ENCODE data around the gene MACROD2. TPM values are rescaled to one million over a fixed set of nuclear protein-coding genes. Genes with fewer than 3 reads are reported as not detected.

MACROD2 gene
- total and polyA plus RNA-seq, 2 experiments from 2014 or later, result 2.8 to 4.3 TPM

DNA sequence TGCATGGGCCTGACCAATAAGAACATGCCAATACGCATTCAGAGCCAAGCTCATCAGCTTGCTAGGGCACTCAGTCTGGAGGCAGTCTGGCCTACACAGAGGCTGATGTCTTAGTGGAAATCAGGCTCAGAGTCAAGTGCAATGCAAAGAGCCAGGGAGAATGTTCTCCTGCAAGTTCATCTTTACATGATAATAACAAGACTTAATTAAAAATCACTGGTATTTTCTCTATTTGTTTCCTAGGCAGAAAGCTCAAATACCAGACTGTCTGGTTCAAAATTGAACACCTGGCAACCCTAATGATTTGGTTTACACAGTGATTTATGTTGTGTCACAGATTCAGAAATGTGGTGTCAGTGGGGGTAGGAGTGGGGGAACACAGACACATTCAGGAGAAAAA lies 1031.4 kb downstream of the MACROD2 start (continued):
- TF ChIP-seq, protein P1, sequence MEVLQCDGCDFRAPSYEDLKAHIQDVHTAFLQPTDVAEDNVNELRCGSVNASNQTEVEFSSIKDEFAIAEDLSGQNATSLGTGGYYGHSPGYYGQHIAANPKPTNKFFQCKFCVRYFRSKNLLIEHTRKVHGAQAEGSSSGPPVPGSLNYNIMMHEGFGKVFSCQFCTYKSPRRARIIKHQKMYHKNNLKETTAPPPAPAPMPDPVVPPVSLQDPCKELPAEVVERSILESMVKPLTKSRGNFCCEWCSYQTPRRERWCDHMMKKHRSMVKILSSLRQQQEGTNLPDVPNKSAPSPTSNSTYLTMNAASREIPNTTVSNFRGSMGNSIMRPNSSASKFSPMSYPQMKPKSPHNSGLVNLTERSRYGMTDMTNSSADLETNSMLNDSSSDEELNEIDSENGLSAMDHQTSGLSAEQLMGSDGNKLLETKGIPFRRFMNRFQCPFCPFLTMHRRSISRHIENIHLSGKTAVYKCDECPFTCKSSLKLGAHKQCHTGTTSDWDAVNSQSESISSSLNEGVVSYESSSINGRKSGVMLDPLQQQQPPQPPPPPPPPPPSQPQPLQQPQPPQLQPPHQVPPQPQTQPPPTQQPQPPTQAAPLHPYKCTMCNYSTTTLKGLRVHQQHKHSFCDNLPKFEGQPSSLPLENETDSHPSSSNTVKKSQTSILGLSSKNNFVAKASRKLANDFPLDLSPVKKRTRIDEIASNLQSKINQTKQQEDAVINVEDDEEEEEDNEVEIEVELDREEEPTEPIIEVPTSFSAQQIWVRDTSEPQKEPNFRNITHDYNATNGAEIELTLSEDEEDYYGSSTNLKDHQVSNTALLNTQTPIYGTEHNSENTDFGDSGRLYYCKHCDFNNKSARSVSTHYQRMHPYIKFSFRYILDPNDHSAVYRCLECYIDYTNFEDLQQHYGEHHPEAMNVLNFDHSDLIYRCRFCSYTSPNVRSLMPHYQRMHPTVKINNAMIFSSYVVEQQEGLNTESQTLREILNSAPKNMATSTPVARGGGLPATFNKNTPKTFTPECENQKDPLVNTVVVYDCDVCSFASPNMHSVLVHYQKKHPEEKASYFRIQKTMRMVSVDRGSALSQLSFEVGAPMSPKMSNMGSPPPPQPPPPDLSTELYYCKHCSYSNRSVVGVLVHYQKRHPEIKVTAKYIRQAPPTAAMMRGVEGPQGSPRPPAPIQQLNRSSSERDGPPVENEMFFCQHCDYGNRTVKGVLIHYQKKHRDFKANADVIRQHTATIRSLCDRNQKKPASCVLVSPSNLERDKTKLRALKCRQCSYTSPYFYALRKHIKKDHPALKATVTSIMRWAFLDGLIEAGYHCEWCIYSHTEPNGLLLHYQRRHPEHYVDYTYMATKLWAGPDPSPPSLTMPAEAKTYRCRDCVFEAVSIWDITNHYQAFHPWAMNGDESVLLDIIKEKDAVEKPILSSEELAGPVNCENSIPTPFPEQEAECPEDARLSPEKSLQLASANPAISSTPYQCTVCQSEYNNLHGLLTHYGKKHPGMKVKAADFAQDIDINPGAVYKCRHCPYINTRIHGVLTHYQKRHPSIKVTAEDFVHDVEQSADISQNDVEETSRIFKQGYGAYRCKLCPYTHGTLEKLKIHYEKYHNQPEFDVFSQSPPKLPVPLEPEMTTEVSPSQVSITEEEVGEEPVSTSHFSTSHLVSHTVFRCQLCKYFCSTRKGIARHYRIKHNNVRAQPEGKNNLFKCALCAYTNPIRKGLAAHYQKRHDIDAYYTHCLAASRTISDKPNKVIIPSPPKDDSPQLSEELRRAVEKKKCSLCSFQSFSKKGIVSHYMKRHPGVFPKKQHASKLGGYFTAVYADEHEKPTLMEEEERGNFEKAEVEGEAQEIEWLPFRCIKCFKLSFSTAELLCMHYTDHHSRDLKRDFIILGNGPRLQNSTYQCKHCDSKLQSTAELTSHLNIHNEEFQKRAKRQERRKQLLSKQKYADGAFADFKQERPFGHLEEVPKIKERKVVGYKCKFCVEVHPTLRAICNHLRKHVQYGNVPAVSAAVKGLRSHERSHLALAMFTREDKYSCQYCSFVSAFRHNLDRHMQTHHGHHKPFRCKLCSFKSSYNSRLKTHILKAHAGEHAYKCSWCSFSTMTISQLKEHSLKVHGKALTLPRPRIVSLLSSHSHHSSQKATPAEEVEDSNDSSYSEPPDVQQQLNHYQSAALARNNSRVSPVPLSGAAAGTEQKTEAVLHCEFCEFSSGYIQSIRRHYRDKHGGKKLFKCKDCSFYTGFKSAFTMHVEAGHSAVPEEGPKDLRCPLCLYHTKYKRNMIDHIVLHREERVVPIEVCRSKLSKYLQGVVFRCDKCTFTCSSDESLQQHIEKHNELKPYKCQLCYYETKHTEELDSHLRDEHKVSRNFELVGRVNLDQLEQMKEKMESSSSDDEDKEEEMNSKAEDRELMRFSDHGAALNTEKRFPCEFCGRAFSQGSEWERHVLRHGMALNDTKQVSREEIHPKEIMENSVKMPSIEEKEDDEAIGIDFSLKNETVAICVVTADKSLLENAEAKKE (CRISPR knock-in tag; IDR thresholded peaks at IDR 0.05), result no peak
- TF ChIP-seq EZH2phosphoT487 (IDR thresholded peaks at IDR 0.05; ENCODE audit: unreplicated experiment) (no peak), STAT1 (IDR thresholded peaks at IDR 0.05; ENCODE audit: unreplicated experiment) (no peak), EZH2 (IDR thresholded peaks at IDR 0.05; ENCODE audit: low read depth, unreplicated experiment) (no peak), CREB1 (CRISPR knock-in tag; IDR thresholded peaks at IDR 0.05; ENCODE audit: low read depth) (no peak), JUNB (IDR thresholded peaks at IDR 0.05; ENCODE audit: unreplicated experiment) (no peak)

DNA sequence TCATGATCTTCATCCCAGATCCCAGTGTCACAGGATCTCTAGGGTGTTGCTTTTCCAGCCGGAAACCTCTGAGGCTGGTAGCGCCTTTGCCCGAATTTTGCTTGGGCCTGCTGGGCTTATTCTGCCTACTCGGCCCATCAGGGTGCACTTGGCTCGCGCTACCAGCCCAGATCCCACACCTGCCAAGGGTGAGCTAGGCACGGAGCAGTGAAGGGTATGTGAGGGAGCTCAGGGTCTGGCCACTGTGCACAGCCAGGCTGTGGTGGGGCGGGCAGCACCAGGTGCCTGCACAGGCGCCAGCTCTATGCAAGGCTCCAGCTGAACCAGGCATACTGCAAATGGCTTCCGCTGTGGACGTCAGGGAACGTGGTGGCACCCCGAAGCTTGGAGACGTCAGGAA lies 1035.5 kb downstream of the MACROD2 start:
- Mint-ChIP-seq H3K9me3 (no peaks in the 10 kb centered on the region), H3K4me1 (no peaks in the 10 kb centered on the region; the same call in 2 of the 3 replicates), H3K4me3 (no peak overlapping the region), H3K27ac (no peak overlapping the region), H3K36me3 (ENCODE audit: low read depth) (no peaks in the 10 kb centered on the region), H3K27me3 (ENCODE audit: insufficient read depth, low read depth, poor library complexity) (peaks cover 1% of the 10 kb centered on the region)
- H3K27me3 ChIP-seq (ENCODE audit: insufficient read depth), result no peaks in the 10 kb centered on the region
- H3K4me1 ChIP-seq (ENCODE audit: insufficient read depth), result peaks cover 6% of the 10 kb centered on the region; the same call in 1 of the 2 replicates
- no peak overlapping the region for H3K4me2 ChIP-seq
- H3K79me2 ChIP-seq (replicated peaks; ENCODE audit: insufficient read depth), result no peaks in the 10 kb centered on the region
- H2AFZ ChIP-seq, result no peak overlapping the region
- H3K27ac ChIP-seq (ENCODE audit: low read depth), result no peak overlapping the region
- H3K36me3 ChIP-seq (ENCODE audit: insufficient read depth), result no peaks in the 10 kb centered on the region
- TF ChIP-seq, protein P1 (CRISPR knock-in tag; IDR thresholded peaks at IDR 0.05), result no peak
- TF ChIP-seq CREB1 (CRISPR knock-in tag; IDR thresholded peaks at IDR 0.05; ENCODE audit: low read depth), result no peak
- no peak for TF ChIP-seq POLR2AphosphoS5 (IDR thresholded peaks at IDR 0.05; ENCODE audit: low read depth)
- TF ChIP-seq JUNB (IDR thresholded peaks at IDR 0.05; ENCODE audit: unreplicated experiment), result no peak
- no peak for TF ChIP-seq STAT1 (IDR thresholded peaks at IDR 0.05; ENCODE audit: unreplicated experiment)
- no peak for TF ChIP-seq EZH2phosphoT487 (IDR thresholded peaks at IDR 0.05; ENCODE audit: unreplicated experiment)
- TF ChIP-seq ZNF331 (CRISPR knock-in tag; IDR thresholded peaks at IDR 0.05; ENCODE audit: low read depth), result no peak
- no peaks in the 10 kb centered on the region for H3F3A ChIP-seq (replicated peaks; ENCODE audit: low read depth)
- ATAC-seq, result no peak
- no peak overlapping the region for H3K4me3 ChIP-seq
- H3K9me2 ChIP-seq (ENCODE audit: insufficient read depth), result 0 out of 2 replicates have a peak, but pooled peaks cover 12% of the 10 kb centered on the region
- no peak for DNase-seq (ENCODE audit: low spot score)
- no peaks in the 10 kb centered on the region for H4K20me1 ChIP-seq (replicated peaks; ENCODE audit: insufficient read depth)

Measured in GM23338 (cell line).